Measurements from ENCODE around the gene RPLP2.

The RPLP2 gene

GRCh38 chr11:809287-810039 is at the start of gene RPLP2:
Gene RPLP2, plus strand, starts transcription at chr11:809967. Its CDS starts 268 bp downstream, at chr11:810235.
- DNase-seq (ENCODE audit: low read depth in 2 of 2), result peak; percentile 97 to 98

- DNase-seq (ENCODE audit: low read depth in 2 of 2), result no peak
Observed at GRCh38 chr11:760236-760635, 49.5 kb upstream of the RPLP2 start.

DNA sequence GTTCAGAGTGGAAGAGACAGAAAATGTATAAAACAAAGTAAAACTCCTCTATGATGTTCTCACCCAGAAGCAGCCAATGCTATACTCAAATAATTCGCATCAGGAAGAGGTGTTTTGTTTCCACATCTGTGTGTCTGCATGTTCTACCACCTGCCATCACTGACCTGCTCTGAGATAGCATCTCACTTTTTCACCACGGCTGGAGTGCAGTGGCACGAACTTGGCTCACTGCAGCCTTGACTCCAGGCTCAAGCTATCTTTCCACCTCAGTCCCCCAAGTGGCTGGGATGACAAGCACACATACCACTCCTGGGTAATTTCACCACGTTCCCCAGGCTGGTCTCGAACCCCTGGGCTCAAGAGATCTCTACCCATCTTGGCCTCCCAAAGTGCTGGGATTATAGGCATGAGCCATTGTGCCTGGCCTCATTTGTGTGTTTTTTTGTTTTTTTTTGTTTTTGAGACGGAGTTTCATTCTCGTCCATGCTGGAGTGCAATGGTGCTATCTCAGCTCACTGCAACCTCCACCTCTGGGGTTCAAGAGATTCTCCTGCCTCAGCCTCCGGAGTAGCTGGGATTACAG is 48.1 kb upstream of the RPLP2 start:
- DNase-seq (ENCODE audit: low read depth in 2 of 2), result no peak

DNA sequence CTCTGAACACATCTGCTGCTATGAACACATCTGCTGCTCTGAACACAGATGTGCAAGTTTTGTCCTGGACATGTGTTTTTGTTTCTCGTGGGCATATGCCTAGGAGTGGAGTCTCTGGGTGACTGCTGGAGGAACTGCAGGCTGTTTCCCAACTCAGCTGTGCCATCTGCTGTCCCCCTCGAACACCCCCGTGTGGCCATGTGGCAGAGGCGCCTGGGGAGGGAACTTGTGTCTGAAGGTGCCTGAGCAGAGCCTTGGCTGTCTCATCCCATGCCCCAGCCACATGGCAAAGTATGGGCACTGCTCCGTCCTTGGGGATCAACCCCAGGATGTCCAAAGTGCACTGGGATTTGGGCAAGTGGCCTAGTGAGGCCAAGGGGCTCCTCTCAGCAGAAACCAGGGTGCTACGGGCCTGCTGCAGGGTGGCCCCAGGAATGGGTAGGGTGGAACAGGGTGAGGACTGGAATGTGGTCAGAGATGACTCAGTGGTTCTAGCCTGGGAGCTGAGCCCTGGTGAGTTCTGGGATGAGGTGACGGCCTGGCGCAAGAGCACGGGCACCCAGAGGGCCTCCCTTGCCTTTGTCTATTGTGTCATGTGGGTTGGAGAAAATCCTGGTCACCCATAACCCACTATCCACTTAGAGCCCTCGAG is 47.2 kb upstream of the RPLP2 start:
- DNase-seq (ENCODE audit: low read depth in 2 of 2), result no peak

- DNase-seq (ENCODE audit: low read depth in 2 of 2), result no peak
Observed at GRCh38 chr11:763073-763463, 46.7 kb upstream of the RPLP2 start.

DNA sequence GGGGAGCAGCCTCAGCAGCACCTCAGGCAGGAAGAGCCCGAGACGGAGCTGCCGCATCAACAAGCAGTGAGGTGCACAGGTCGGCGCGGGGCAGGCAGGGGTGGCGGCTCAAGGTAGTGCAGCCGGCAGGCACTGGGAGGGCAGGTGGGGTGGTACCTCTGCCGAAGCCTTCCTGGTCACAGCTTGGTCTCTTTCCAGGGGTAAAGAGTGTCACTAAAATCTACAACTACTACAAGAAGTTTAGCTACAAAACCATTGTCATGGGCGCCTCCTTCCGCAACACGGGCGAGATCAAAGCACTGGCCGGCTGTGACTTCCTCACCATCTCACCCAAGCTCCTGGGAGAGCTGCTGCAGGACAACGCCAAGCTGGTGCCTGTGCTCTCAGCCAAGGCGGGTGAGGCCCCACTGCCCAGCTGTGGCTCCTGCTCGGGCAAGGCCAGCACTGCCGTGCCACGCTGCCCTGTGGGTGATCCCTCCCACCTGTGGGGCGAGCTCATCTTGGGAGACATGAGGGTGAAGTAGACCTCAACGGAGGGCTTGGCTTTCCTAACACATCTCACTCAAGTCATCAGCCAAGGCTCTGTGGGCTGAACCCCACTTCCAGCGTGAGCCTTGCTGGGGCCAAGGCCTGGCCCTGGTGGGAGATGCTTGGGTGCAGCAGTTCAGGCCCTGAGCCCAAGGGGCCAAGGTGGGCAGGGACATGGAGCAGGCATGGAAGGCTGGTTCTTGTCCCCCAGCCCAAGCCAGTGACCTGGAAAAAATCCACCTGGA is 46.0 kb upstream of the RPLP2 start:
- no peak for DNase-seq (ENCODE audit: low read depth in 2 of 2)

- DNase-seq (ENCODE audit: low read depth in 2 of 2), result no peak
Observed at GRCh38 chr11:764322-765024, 45.3 kb upstream of the RPLP2 start.

DNA sequence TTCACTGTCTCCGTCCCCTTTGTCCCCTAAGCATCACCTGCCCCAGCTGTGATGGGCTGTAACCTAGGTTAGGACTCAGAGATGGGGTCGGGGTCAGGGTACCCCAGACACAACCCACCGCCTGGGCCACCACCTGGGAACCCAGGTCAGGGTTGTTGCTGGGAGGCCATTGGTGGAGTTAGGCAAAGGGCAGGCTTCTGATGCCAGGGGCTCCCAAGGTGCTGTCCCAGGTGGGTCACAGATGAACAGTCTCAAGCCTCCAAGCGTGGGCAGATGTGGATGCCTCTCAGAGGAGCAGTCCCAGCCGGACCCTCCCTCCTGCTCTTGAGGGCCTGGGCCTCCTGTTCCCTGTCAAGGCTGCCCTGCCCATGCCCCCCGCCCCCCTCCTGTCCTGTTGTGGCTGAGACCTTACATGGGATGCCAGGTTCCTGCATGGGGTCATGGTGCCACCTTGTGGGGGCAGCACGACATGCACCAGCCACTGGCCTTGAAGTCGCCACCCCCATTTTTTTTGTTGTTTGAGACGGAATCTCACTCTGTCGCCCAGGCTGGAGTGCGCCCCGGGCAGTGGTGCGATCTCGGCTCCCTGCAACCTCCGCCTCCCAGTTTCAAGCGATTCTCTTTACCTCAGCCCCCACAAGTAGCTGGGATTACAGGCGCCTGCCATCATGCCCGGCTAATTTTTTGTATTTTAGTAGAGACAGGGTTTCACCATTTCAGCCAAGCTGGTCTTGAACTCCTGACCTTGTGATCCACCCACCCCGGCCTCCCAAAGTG is 44.6 kb upstream of the RPLP2 start:
- no peak for DNase-seq (ENCODE audit: low read depth in 2 of 2)

DNA sequence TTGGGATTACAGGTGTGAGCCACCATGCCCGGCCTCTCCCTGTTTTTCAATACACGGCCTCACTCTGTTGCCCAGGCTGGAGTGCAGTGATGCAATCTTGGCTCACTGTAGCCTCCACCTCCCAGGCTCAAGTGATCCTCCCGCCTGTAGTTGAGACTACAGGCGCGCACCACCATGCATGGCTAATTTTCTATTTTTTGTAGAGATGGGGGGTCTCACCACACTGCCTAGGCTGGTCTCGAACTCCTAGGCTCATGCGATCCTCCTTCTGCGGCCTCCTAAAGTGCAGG is 44.0 kb upstream of the RPLP2 start:
- no peak for DNase-seq (ENCODE audit: low read depth in 2 of 2)

DNA sequence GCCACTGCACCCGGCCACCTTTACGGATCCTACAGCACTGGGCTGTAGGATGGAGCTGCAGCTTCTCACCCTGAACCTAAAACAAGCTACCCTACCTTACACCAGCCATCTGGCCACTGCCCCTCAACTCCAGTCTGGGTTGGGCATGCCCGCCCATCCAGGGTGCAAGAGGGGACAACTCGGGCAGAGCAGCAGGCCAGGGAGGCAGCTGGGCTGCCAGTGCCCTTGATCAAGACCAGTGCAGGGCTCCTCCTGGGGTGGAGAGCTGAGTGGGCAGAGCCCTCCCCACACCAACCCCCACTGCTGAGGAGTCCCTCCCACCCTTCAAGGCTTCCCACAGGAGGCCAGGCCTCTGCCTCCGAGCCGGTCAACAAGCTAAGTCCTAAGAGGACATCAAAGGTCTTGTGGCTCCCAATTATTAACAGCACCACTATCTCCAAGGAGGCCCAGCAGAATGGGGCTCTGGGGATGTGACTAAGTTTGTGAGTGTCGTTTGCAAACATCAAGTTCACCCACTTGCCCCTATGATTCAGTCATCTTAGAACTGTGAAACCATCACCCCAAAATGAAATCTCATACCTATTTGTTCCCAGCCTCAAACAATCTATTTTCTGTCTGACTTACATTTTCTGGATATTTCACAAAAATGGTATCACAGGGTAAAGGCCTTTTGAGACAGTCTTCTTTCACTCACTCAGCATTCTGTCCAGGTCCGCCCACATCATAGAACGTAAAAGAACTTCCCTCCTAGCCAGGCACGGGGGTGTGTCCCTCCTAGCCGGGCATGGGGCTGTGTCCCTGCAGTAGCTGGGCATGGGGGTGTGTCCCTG is 43.4 kb upstream of the RPLP2 start:
- DNase-seq (ENCODE audit: low read depth in 2 of 2), result no peak

DNA sequence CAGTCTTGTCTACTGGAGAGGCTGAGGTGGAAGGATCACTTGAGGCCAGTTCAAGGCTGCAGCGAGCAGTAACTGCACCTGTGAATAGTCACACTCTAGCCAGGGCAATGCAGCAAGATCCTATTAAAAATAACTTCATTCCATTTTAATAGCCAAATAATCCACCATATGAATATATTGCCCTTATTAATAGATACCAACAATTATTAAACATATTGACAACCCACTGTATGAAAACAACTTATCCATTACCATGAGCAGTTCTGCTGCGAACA is 42.9 kb upstream of the RPLP2 start:
- no peak for DNase-seq (ENCODE audit: low read depth in 2 of 2)

GRCh38 chr11:767238-767637 is 42.5 kb upstream of the RPLP2 start:
- no peak for DNase-seq (ENCODE audit: low read depth in 2 of 2)

- DNase-seq (ENCODE audit: low read depth in 2 of 2), result no peak
Observed at GRCh38 chr11:769887-770641, 39.7 kb upstream of the RPLP2 start.

- no peak for DNase-seq (ENCODE audit: low read depth in 2 of 2)
Observed at GRCh38 chr11:770642-771616, 38.8 kb upstream of the RPLP2 start.

- no peak for DNase-seq (ENCODE audit: low read depth in 2 of 2)
Observed at GRCh38 chr11:771617-772204, 38.1 kb upstream of the RPLP2 start.

GRCh38 chr11:772429-773390 is 37.1 kb upstream of the RPLP2 start:
- no peak for DNase-seq (ENCODE audit: low read depth in 2 of 2)

DNA sequence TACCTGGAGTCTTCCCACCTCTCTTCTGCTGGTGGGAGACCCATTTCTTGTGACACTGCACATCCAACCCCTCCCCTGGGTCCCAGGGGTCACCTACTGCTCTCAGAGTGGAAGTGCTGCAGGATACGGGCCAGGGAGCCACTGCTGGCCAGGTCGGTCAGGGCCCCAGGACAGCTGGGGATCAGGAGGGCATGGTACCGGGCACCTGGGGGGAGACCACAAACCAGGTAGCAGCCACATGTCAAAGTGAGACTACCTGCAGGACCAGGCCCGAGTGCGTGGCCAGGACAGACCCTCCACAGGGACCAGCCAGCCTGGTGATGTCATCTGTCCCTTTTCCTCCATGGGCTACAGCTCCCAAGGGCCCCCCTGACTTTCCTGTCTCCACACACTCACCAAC is 36.3 kb upstream of the RPLP2 start:
- no peak for DNase-seq (ENCODE audit: low read depth in 2 of 2)

Data from stimulated activated CD8-positive, alpha-beta memory T cell treated with anti-CD3 and anti-CD28 coated beads, Interleukin-15, amount 100 ng/mL, for 4 hours (primary cell).